B cell (primary cell): ENCODE measurements around the gene AATK.

ENCODE experiments used
- EZH2 ChIP-seq: IDR thresholded peaks from 2 replicates; pipeline ENCODE4 v1.6.1; 2012; ENCODE audit warnings: borderline replicate concordance, low read depth, mild to moderate bottlenecking, moderate library complexity, low read length; ENCODE audit not compliant: insufficient read depth, poor library complexity, severe bottlenecking
- TF ChIP-seq, protein P1 (sequence below): fragments of 200-600 bp; IDR thresholded peaks from one replicate; pipeline ENCODE4 v1.8.0; 2022; ENCODE audit warnings: antibody characterized with exemption, mild to moderate bottlenecking

DNA sequence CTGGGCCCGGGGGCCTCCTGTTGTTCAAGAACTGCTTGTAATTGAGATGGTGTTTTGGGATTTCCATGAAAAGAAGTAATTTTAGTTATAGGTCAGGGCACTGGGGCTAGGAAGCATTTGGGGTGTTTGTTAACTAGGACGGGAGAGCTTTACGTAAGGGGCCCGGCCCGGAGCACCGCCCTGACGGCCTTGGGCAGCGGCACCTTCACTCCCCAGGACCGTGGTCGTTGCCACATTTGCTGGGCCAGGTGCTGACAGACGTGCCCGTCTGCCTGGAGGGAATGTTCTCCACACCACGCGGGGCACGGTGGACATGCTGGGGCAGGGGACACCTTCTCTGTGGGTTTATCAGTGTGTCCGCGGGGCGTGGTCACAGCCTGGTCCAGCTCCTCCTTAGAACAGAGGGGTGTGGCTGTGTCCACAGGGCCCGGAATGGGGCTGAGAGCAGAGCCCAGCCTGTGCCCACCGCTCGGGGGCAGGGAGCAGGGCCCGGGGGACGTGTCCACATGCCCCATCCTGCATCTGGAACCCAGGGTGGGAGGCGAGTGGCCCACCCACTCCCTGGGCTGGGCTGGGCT lies 73.4 kb downstream of the AATK start:
- TF ChIP-seq, protein P1, sequence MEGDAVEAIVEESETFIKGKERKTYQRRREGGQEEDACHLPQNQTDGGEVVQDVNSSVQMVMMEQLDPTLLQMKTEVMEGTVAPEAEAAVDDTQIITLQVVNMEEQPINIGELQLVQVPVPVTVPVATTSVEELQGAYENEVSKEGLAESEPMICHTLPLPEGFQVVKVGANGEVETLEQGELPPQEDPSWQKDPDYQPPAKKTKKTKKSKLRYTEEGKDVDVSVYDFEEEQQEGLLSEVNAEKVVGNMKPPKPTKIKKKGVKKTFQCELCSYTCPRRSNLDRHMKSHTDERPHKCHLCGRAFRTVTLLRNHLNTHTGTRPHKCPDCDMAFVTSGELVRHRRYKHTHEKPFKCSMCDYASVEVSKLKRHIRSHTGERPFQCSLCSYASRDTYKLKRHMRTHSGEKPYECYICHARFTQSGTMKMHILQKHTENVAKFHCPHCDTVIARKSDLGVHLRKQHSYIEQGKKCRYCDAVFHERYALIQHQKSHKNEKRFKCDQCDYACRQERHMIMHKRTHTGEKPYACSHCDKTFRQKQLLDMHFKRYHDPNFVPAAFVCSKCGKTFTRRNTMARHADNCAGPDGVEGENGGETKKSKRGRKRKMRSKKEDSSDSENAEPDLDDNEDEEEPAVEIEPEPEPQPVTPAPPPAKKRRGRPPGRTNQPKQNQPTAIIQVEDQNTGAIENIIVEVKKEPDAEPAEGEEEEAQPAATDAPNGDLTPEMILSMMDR: no peak
- TF ChIP-seq EZH2: no peak
